ENCODE data around the gene CYCS.
A peak's percentile ranks its signal among the peaks of the same experiment; 100 is the strongest.

The CYCS gene

GRCh38 chr7:25125137-25125946 lies at the start of gene CYCS:
TSS of gene CYCS (minus strand) at chr7:25125260. CDS start at chr7:25124119, 1,141 bp downstream.
- DNase-seq, result peak; percentile 100

DNA sequence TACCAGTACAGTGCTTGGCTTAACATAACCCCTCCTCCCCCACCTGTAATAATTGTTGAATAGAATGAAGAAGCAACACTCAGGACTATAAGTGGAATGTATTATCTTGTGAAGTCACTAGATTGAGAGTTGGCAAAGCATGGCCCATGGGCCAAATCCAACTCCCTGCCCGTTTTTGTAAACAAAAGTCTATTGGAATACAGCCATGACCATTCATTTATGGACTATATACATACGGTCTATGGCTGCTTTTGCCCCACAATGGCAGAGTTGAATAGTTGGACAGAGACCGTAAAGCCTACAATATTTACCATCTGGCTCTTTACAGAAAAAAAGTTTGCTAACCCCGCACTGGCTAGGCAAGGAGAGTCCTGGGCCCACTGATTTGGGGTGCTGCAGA lies 48.1 kb upstream of the CYCS start:
- DNase-seq, result no peak

DNA sequence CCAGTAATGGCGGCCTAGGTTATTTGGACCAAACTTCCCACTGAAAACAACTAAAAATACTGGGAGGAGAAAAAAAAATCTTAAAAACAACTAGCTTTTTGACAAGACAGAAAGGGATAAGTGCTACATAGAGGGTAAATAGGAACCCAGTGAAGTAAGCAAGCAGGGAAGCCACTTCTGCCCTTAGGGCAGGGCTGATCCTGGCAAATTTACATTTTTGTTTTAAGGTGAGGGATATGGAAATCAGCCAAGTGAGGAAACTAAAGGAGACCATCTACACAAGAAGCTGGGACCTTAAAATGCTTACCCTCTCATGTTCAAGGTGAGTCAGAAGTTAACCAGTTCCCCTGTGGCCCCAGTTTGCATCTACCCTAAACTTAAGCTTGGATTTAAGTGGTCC lies 46.5 kb upstream of the CYCS start:
- DNase-seq, result no peak

- DNase-seq, result no peak
Measured at GRCh38 chr7:25171071-25171470, 46.0 kb upstream of the CYCS start.

GRCh38 chr7:25169683-25170082 lies 44.6 kb upstream of the CYCS start:
- no peak for DNase-seq

DNA sequence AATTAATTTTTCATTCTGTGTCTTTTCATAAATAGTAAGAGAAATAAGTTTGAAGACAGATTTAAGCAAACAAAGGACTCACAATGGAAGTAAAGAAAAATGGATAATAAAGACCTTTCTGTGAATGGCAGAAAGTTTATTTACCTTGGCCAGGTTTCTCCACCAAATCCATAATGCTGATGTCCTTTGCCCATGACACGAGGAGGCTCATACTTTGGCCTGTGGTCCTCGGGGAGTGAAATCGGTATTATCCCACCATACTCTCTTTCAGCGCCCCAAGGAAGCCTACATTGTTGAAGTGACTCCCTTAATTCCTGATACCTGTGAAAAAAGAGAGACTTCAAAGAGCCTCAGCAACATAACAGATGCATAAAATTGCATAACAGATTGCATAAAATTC lies 43.1 kb upstream of the CYCS start:
- no peak for DNase-seq

- no peak for DNase-seq
Measured at GRCh38 chr7:25167262-25167843, 42.3 kb upstream of the CYCS start.

DNA sequence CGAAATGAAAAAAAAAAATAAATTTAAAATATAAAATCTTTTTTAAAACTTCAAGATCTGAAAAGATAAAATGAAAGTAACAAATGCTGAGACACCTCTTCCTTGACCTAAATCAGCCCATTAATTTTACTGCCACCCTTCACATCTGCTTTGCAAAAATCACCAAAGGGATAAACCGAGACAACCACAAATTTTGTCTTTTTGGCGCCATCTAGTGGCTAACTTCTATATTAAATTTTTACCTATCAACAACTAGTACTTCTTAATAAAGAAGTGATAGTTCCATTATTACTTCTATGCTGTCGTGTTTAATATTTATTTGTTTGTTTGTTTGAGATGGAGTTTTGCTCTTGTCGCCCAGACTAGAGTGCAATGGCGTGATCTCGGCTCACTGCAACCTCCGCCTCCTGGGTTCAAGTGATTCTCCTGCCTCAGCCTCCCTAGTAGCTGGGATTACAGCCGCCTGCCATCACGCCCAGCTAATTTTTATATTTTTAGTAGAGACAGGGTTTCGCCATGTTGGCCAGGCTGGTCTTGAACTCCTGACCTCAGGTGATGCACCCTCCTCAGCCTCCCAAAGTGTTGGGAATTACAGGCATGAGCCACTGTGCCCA lies 35.0 kb upstream of the CYCS start:
- DNase-seq, result peak; percentile 70

- DNase-seq, result no peak
Measured at GRCh38 chr7:25158966-25159365, 33.9 kb upstream of the CYCS start.

- no peak for DNase-seq
Measured at GRCh38 chr7:25151773-25152172, 26.7 kb upstream of the CYCS start.

DNA sequence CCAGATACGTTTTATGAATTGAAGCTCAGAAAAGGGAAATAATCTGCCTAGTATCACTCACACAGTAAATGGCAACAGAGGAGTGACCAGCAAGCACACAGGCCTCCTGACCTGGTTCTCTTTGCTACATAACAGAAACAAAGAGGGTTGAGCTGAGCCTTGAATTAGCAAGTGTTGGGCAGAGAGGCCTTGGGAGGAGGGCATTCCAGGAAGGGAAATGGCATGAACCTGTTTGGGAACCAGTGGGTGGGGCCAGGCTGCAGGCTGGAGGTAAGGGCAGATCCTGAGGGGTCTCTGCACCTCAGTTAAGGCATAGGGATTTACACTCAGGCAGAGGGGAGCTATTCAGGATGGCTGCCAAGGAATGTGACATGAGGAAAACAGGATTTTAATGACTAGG lies 24.8 kb upstream of the CYCS start:
- DNase-seq, result no peak

DNA sequence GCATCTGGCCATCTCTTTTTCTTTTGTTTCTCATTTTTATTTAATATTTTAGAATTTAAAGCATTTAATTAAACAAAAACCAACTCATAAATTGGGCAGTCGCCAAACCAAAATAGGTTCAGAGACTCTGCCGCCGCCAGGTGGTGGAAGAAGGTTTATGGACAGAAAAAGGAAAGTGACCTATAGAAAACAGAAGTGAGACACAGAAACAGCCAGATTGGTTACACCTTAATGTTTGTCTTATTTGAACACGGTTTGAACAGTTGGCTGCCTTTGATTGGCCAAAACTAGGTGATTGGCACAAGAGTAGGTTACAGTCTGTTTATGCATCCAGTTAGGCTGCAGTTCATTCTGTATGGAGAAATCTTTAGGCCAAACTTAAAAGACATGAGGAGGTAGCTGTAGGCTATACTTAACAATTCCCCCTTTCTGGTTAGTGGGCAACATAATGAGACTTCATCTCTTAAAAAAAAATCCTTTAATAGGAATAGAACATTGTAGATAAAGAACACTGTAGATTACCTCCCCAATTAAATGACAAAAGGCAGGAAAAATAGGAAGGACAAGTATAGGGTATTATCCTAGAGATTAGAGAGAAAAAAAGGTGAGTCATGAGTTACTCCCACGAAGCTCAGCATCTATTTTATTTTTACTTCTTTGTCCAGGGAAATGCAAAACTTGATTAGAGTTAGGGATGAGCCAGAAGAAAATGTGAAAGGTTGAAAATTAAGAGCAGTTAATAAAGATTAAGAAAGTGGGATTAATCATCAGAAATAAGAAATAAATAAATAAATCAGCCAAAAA lies 23.9 kb upstream of the CYCS start:
- no peak for DNase-seq

- no peak for DNase-seq
Measured at GRCh38 chr7:25143763-25144162, 18.7 kb upstream of the CYCS start.

GRCh38 chr7:25139536-25139935 lies 14.5 kb upstream of the CYCS start:
- no peak for DNase-seq

DNA sequence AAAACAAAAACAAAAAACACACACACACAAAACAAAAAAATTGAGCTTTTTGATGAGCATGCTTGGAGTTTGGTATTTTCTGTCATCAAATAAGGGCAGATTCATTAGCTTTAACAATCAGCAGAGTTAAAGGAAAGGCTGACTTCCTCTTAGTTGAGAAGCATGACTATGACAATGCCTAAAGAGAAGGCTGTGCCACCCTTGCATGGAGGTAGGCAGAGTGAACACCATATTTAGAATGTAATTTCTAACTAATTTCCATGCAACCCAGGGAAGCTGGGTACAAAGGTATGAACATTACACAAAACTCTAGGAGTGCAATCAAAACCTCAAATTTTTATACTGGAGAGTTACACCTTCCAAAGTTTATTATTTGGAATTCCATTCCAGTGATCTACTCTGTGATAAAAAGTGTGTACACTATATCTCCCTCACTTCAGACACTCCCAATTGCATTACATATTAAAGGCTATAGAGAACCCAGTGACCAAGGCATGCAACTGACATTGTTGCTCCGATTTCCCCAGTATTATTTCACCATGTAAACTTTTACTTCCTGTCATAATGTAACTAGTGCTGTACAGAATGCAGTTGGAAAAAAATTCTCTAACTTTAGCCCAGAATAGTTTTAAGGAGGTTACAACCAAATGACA lies 9.4 kb upstream of the CYCS start:
- DNase-seq, result no peak

DNA sequence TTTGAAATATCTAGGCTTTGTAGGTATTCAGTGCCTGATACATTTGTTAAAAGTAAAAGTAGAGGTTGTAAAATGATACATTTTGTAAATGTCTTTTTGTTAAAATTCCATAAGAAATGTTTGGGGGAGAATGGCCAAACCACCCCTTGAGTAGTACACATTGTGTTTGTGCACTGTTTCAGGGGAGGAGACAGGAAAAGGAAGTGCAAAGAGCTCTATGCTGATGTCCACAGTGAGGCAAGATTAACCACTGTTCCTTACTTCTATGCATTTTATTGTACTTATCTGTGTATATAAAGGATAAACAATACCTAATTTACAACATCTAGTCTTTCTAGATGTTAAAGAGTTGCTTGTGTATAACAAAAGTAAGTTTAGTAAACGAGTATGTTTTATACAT lies 7.4 kb upstream of the CYCS start:
- no peak for DNase-seq

DNA sequence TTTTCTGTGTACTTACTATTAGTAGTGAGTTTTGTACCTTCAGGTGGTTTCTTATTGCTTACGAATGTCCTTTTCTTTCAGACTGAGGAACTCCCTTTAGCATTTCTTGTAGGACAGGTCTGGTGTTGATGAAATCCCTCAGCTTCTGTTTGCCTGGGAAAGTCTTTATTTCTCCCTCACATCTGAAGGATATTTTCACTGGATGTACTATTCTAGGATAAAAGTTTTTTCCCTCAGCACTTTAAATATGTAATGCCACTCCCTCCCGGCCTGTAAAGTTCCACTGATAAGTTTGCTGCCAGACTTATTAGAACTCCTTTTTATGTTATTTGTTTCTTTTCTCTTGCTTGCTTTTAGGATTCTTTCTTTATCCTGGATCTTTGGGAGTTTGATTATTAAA lies 1.7 kb upstream of the CYCS start:
- DNase-seq, result no peak

DNA sequence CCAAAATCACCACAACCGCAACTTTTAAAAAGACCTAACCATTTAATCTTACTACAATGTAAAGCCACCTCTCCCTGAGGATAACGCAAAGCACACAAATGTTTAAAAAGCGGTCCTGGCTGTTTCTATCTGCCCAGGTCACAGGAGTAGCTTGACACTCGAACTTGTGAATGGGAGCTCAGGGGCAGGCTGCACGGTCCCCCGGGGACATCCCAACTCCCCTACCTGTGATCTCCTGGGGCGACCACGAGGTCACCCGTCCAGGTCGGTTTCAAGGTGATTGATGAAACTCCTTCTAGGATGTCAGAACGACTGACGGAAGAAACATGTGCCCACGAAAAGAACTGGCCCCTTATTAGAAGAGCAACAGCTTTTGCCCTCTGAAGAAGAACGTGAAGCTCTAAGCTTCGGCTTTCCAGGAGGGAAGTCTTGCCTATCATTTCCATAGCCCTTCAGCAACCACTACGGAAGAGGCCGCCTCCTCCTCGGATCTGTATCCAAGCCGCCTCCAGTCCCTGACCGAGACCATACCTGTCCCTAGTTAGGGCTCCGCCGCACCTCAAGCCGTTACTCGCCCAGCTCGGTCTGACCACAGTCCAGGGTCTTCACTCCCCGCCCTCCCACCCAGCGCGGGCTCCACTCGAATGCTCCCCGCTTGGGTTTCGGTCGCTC lies 459 bp downstream of the CYCS start:
- peak; percentile 28 for DNase-seq

GRCh38 chr7:25122373-25122772 lies 2.7 kb downstream of the CYCS start:
- DNase-seq, result no peak

GRCh38 chr7:25121599-25121998 lies 3.5 kb downstream of the CYCS start:
- no peak for DNase-seq

DNA sequence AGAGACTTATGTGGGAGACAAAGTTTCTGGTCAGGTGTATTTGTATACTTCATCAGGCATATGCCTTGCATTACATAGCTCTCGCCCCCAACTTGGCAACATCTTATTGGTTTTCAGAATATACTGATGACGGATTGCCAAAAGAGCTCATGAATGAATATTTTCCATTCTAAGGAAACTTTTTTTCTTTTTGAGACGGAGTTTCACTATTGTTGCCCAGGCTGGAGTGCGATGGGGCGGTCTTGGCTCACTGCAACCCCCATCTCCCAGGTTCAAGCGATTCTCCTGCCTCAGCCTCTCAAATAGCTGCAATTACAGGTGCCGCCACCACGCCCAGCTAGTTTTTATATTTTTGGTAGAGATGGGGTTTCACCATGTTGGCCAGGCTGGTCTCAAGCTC lies 6.0 kb downstream of the CYCS start:
- DNase-seq, result no peak

DNA sequence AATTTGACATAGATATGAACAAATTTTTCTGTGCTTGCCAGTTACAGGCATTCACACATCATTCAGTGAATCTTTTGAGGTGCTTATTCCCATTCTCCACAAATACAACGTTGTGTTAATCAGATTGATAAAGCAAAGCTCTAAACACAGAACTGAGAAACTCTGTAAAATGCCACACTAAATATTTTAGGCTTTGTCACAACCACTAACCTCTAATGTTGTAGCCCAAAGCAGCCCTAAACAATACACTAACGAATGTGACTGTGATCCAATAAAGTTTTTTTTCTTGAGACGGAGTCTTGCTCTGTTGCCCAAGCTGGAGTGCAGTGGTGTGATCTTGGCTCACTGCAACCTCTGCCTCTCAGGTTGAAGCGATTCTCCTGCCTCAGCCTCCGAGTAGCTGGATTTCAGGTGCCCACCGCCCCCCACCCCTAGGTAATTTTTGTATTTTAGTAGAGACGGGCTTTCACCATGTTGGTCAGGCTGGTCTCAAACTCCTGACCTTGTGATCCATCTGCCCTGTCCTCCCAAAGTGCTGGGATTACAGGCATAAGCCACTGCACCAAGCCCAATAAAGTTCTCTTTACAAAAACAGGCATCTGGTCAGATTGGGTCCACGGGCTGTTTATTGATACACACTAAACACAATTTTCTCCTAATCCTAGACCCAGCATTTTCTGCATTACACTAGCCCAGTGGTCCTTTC lies 6.9 kb downstream of the CYCS start:
- DNase-seq, result no peak
